IMR-90 (cell line): ENCODE results near the gene C6orf141. TPM values are rescaled to one million over a fixed set of nuclear protein-coding genes. Genes with fewer than 3 reads are reported as not detected.

ENCODE experiments used
- ATAC-seq: fragments of 200-7000 bp; cut with Tn5 transposase; 2 replicates; pipeline ENCODE4 v1.9.1; 2020; ENCODE audit warnings: low read depth, mild to moderate bottlenecking, moderate library complexity
- BruUV-seq: library from RNA; stranded (reverse); fragments of 400-500 nt; replicated peaks from 2 replicates; lab custom pipeline; 2021; lab: Mats Ljungman, UMichigan
- CTCF ChIA-PET: fragments of 300-600 bp; formaldehyde crosslinking; extraction: SDS; loops from one replicate; lab custom pipeline; 2021; ENCODE audit warnings: antibody characterized with exemption; lab: Yijun Ruan, JAX
- POLR2A ChIA-PET: fragments of 300-600 bp; sonication (Branson Sonifier 250); formaldehyde crosslinking; loops from one replicate; lab custom pipeline; 2022; ENCODE audit warnings: antibody characterized with exemption; ENCODE audit not compliant: unreplicated experiment; lab: Charles Lee
- DNase-seq: peaks from one replicate; pipeline ENCODE4 v3.0.0; 2013
- H2AFZ ChIP-seq: replicated peaks from 2 replicates; pipeline ENCODE3; 2013; ENCODE audit warnings: low read length, mild to moderate bottlenecking; ENCODE audit not compliant: poor library complexity
- H2AK5ac ChIP-seq: 2 replicates; pipeline ENCODE4 v1.6.1; 2013; ENCODE audit warnings: low read depth, low read length, inconsistent platforms
- H2AK9ac ChIP-seq: replicated peaks from 2 replicates; pipeline ENCODE3; 2013; ENCODE audit warnings: mild to moderate bottlenecking, low read depth, low read length, moderate library complexity; ENCODE audit not compliant: poor library complexity
- H2BK120ac ChIP-seq: 2 replicates; pipeline ENCODE4 v1.6.1; 2013; ENCODE audit warnings: low read depth, low read length, inconsistent platforms
- H2BK15ac ChIP-seq: 3 replicates; pipeline ENCODE4 v1.6.1; 2013; ENCODE audit warnings: low read depth, low read length, inconsistent platforms
- H2BK20ac ChIP-seq: 2 replicates; pipeline ENCODE4 v1.6.1; 2013; ENCODE audit warnings: low read depth, mild to moderate bottlenecking, inconsistent platforms, low read length, moderate library complexity
- H2BK5ac ChIP-seq: 2 replicates; pipeline ENCODE4 v1.6.1; 2013; ENCODE audit warnings: mild to moderate bottlenecking, low read depth, low read length, inconsistent platforms; ENCODE audit not compliant: poor library complexity, severe bottlenecking
- H3K14ac ChIP-seq: replicated peaks from 2 replicates; pipeline ENCODE4 v1.6.1; 2013; ENCODE audit warnings: low read depth, low read length, inconsistent platforms
- H3K18ac ChIP-seq: 2 replicates; pipeline ENCODE4 v1.6.1; 2013; ENCODE audit warnings: low read depth, low read length, control low read depth
- H3K23ac ChIP-seq: 2 replicates; pipeline ENCODE4 v1.6.1; 2013; ENCODE audit warnings: low read depth, low read length, inconsistent platforms
- H3K27ac ChIP-seq: 2 replicates; pipeline ENCODE4 v1.5.1; 2013; ENCODE audit warnings: mild to moderate bottlenecking, control low read depth, low read length; ENCODE audit not compliant: insufficient read depth
- H3K27me3 ChIP-seq: 2 replicates; pipeline ENCODE4 v1.6.1; 2013; ENCODE audit warnings: low read length; ENCODE audit not compliant: control insufficient read depth, insufficient read depth
- H3K36me3 ChIP-seq: 2 replicates; pipeline ENCODE4 v1.6.1; 2013; ENCODE audit warnings: low read length, mixed read lengths; ENCODE audit not compliant: control insufficient read depth, insufficient read depth
- H3K4ac ChIP-seq: 2 replicates; pipeline ENCODE4 v1.6.1; 2013; ENCODE audit warnings: low read depth, low read length, inconsistent platforms
- H3K4me1 ChIP-seq: 2 replicates; pipeline ENCODE4 v1.6.1; 2013; ENCODE audit warnings: low read length, mixed read lengths; ENCODE audit not compliant: control insufficient read depth, insufficient read depth
- H3K4me2 ChIP-seq: 2 replicates; pipeline ENCODE4 v1.6.1; 2013; ENCODE audit warnings: low read depth, mild to moderate bottlenecking, control low read depth, low read length, moderate library complexity
- H3K4me3 ChIP-seq: 2 replicates; pipeline ENCODE4 v1.5.1; 2013; ENCODE audit warnings: low read depth, mild to moderate bottlenecking, control low read depth, low read length, moderate library complexity; ENCODE audit not compliant: insufficient read depth
- H3K56ac ChIP-seq: 2 replicates; pipeline ENCODE4 v1.6.1; 2013; ENCODE audit warnings: low read length, inconsistent platforms; ENCODE audit not compliant: insufficient read depth; ENCODE audit errors: extremely low read depth
- H3K79me1 ChIP-seq, 2 experiments: 2 replicates each; pipeline ENCODE4 v1.6.1; 2013; ENCODE audit warnings: low read length in 2 of 2, inconsistent platforms in 1 of 2, low read depth in 1 of 2
- H3K9ac ChIP-seq: 2 replicates; pipeline ENCODE4 v1.6.1; 2013; ENCODE audit warnings: low read depth, low read length, control low read depth
- H3K9me1 ChIP-seq: 2 replicates; pipeline ENCODE4 v1.6.1; 2013; ENCODE audit warnings: low read length, inconsistent platforms; ENCODE audit not compliant: insufficient read depth
- H3K9me3 ChIP-seq: 2 replicates; pipeline ENCODE4 v1.6.1; 2013; ENCODE audit warnings: low read length; ENCODE audit not compliant: control insufficient read depth, insufficient read depth
- H4K20me1 ChIP-seq: 2 replicates; pipeline ENCODE4 v1.6.1; 2013; ENCODE audit warnings: low read length, inconsistent platforms; ENCODE audit not compliant: insufficient read depth
- H4K5ac ChIP-seq: 2 replicates; pipeline ENCODE4 v1.6.1; 2013; ENCODE audit warnings: mild to moderate bottlenecking, low read depth, low read length, control low read depth
- H4K8ac ChIP-seq, 2 experiments: 2 replicates each; pipeline ENCODE4 v1.6.1; 2013; ENCODE audit warnings: low read depth in 2 of 2, low read length in 2 of 2, control low read depth in 1 of 2, inconsistent platforms in 1 of 2
- H4K91ac ChIP-seq: 2 replicates; pipeline ENCODE4 v1.6.1; 2013; ENCODE audit warnings: low read depth, low read length, inconsistent platforms; ENCODE audit not compliant: insufficient read depth
- BHLHE40 ChIP-seq: fragments of 150-350 bp; IDR thresholded peaks from 2 replicates; pipeline ENCODE4 v1.6.1; 2016; ENCODE audit warnings: mild to moderate bottlenecking, low read depth, low read length
- CHD1 ChIP-seq: IDR thresholded peaks from 2 replicates; pipeline ENCODE4 v1.6.1; 2012; ENCODE audit warnings: low read depth, low read length, improper control_type of control experiment
- MAFK ChIP-seq: IDR thresholded peaks from 2 replicates; pipeline ENCODE4 v1.6.1; 2012; ENCODE audit warnings: low read depth, low read length, improper control_type of control experiment
- MAZ ChIP-seq: IDR thresholded peaks from 2 replicates; pipeline ENCODE4 v1.6.1; 2012; ENCODE audit warnings: low read depth, mild to moderate bottlenecking, low read length, improper control_type of control experiment, moderate library complexity, borderline replicate concordance
- POLR2A ChIP-seq: IDR thresholded peaks from 2 replicates; pipeline ENCODE4 v1.6.1; 2012; ENCODE audit warnings: mild to moderate bottlenecking, low read depth, low read length
- RAD21 ChIP-seq: IDR thresholded peaks from 2 replicates; pipeline ENCODE4 v1.6.1; 2012; ENCODE audit warnings: low read length, improper control_type of control experiment
- RCOR1 ChIP-seq: IDR thresholded peaks from 2 replicates; pipeline ENCODE4 v1.6.1; 2012; ENCODE audit warnings: mild to moderate bottlenecking, low read length, improper control_type of control experiment; ENCODE audit not compliant: insufficient replicate concordance
- USF2 ChIP-seq: fragments of 150-350 bp; IDR thresholded peaks from 2 replicates; pipeline ENCODE4 v1.6.1; 2017; ENCODE audit warnings: mild to moderate bottlenecking, antibody characterized with exemption, low read length, low read depth
- WGBS, 2 experiments: methylation state at CpG; one replicate each; pipeline versions ENCODE4 v1.1.5 to v1.1.7; 2013; ENCODE audit warnings: missing lambda C conversion rate in 2 of 2; ENCODE audit not compliant: insufficient read length in 1 of 2; ENCODE audit errors: extremely low coverage in 2 of 2; 5-methylcytosine and 5-hydroxymethylcytosine counted together
- dilution Hi-C: fragments of 300-500 bp; cut with HindIII; formaldehyde crosslinking; loops from one replicate; pipeline ENCODE4 v1.14.3; 2018; ENCODE audit warnings: low sequenced_read_pairs; ENCODE audit not compliant: unreplicated experiment
- in situ Hi-C: fragments of 300-500 bp; cut with MboI; formaldehyde crosslinking; loops from 3 replicates; pipeline ENCODE4 v1.14.3; 2019; ENCODE audit warnings: low sequenced_read_pairs, inconsistent platforms, mixed read lengths
- intact Hi-C: fragments of 100-400 bp; cut with micrococcal nuclease; formaldehyde crosslinking; loops from 2 replicates; pipeline ENCODE4 v1.10.0; 2022
- polyA plus RNA-seq, 3 experiments: library from polyadenylated mRNA; depleted of rRNA; stranded (reverse); fragments of >200 nt; gene quantifications; 2 replicates each; pipeline ENCODE4 v1.2.3, GENCODE V29; 2012; ENCODE audit warnings: low replicate concordance in 1 of 3
- total RNA-seq: library from RNA; depleted of rRNA; stranded (reverse); fragments of >200 nt; gene quantifications from 2 replicates; pipeline ENCODE4 v1.2.3, GENCODE V29; 2012

The C6orf141 gene
- total and polyA plus RNA-seq, 2 of the 4 experiments (the other 2 are of a cell fraction): not detected

GRCh38 chr6:49555951-49556350, 5.5 kb downstream of the C6orf141 start:
- Histone ChIP-seq H2BK120ac (no peak overlapping the region), H2BK5ac (no peak overlapping the region), H3K4me2 (no peak overlapping the region), H2AK5ac (no peak overlapping the region), H3K4me1 (no peaks in the 10 kb centered on the region), H3K36me3 (no peaks in the 10 kb centered on the region), H4K8ac (no peak overlapping the region), H3K4ac (no peak overlapping the region), H3K4me3 (no peak overlapping the region), H2AK9ac (no peak overlapping the region), H3K79me1 (no peaks in the 10 kb centered on the region), H3K56ac (no peak overlapping the region), H3K27ac (no peak overlapping the region), H2BK20ac (no peak overlapping the region), H4K5ac (no peak overlapping the region), H3K9ac (no peak overlapping the region), H2AFZ (no peak overlapping the region), H3K9me1 (no peaks in the 10 kb centered on the region), H4K20me1 (no peaks in the 10 kb centered on the region), H3K9me3 (no peaks in the 10 kb centered on the region), H3K18ac (no peak overlapping the region), H3K27me3 (peaks cover 10% of the 10 kb centered on the region), H2BK15ac (no peak overlapping the region), H3K23ac (no peak overlapping the region), H3K14ac (no peak overlapping the region), H4K91ac (no peak overlapping the region)
- BruUV-seq: no TSS peak
- DNase-seq (no peak), ATAC-seq (no peak)
- in situ Hi-C loops (no loop called here), dilution Hi-C loops (no loop called here), intact Hi-C loops (no loop called here)
- CTCF ChIA-PET: no interaction called here
- WGBS, 2 experiments: no CpG with 5 or more reads among the region's 4 CpGs
- POLR2A ChIA-PET: no interaction called here
- TF ChIP-seq RCOR1 (no peak), POLR2A (no peak), RAD21 (no peak), USF2 (no peak), BHLHE40 (no peak), CHD1 (no peak), MAFK (no peak), MAZ (no peak)
